Lung (tissue), 12 donors: Measurements from ENCODE around the gene DTYMK. TPM values are rescaled to one million over a fixed set of nuclear protein-coding genes. Genes with fewer than 3 reads are reported as not detected.

Experiments used
- ATAC-seq: fragments of 200-7000 bp; cut with Tn5 transposase; one replicate; pipeline ENCODE4 v1.9.1; 2020; ENCODE audit warnings: moderate number of reproducible peaks; ENCODE audit not compliant: insufficient read depth, low FRiP score
- DNase-seq, 3 donors: peaks; one replicate each; pipeline ENCODE4 v3.0.0-alpha.2; 2013 to 2017
- H3K27ac ChIP-seq, 2 donors: one replicate each; pipeline ENCODE4 v1.5.1; 2013; ENCODE audit warnings: mild to moderate bottlenecking in 2 of 2, moderate library complexity in 2 of 2, control low read depth in 1 of 2, inconsistent platforms in 1 of 2, low read depth in 1 of 2, low read length in 1 of 2
- H3K27me3 ChIP-seq, 3 donors: one replicate each; pipeline ENCODE4 v1.5.1; 2013; ENCODE audit warnings: low read length in 2 of 3; ENCODE audit not compliant: control insufficient read depth in 3 of 3, insufficient read depth in 3 of 3
- H3K36me3 ChIP-seq, 4 donors: one replicate each; pipeline ENCODE4 v1.5.1; 2013; ENCODE audit warnings: low read length in 4 of 4, mild to moderate bottlenecking in 1 of 4, moderate library complexity in 1 of 4; ENCODE audit not compliant: control insufficient read depth in 4 of 4, insufficient read depth in 4 of 4
- H3K4me1 ChIP-seq, 5 donors: one replicate each; pipeline ENCODE4 v1.5.1; 2013; ENCODE audit warnings: low read length in 5 of 5, mild to moderate bottlenecking in 2 of 5, moderate library complexity in 1 of 5; ENCODE audit not compliant: control insufficient read depth in 5 of 5, insufficient read depth in 5 of 5
- H3K4me3 ChIP-seq: one replicate; pipeline ENCODE4 v1.5.1; 2013; ENCODE audit warnings: mild to moderate bottlenecking, control low read depth, moderate library complexity
- H3K9ac ChIP-seq, 2 donors: one replicate each; pipeline ENCODE4 v1.5.1; 2013; ENCODE audit warnings: low read length in 2 of 2, control low read depth in 1 of 2; ENCODE audit not compliant: insufficient read depth in 1 of 2
- H3K9me3 ChIP-seq, 4 donors: one replicate each; pipeline ENCODE4 v1.5.1; 2013; ENCODE audit warnings: low read length in 3 of 4, mild to moderate bottlenecking in 1 of 4, moderate library complexity in 1 of 4; ENCODE audit not compliant: control insufficient read depth in 4 of 4, insufficient read depth in 3 of 4
- WGBS, 2 donors: extraction: QIAGEN DNeasy Blood & Tissue Kit; methylation state at CpG; one replicate each; pipeline ENCODE4 v1.1.7; 2013; 5-methylcytosine and 5-hydroxymethylcytosine counted together
- polyA plus RNA-seq, 2 donors: library from polyadenylated mRNA; stranded (reverse); fragments of 200-250 nt; gene quantifications; one replicate each; pipeline ENCODE4 v1.2.1, GENCODE V29; 2013
- total RNA-seq, 2 donors: library from RNA; depleted of rRNA in 1 of 2; stranded (reverse); fragments of >200 nt in 1 of 2; gene quantifications; one replicate each; pipeline ENCODE4 v1.2.1, GENCODE V29; 2014 to 2021
- TF ChIP-seq, protein P1 (sequence below): IDR thresholded peaks from 2 replicates; pipeline ENCODE4 v1.5.1; 2012; ENCODE audit warnings: mild to moderate bottlenecking; ENCODE audit errors: control extremely low read depth, extremely low read depth
- donor health status: control.
- donor health status: control.
- donor health status: Bipolar disorder and iron deficiency.
- donor health status: healthy.
- donor health status: DM: yes; HTN: yes; CAD: no.

DTYMK gene
- total and polyA plus RNA-seq, 4 donors, result 15.6 to 24.3 (median 19.7) TPM

DNA sequence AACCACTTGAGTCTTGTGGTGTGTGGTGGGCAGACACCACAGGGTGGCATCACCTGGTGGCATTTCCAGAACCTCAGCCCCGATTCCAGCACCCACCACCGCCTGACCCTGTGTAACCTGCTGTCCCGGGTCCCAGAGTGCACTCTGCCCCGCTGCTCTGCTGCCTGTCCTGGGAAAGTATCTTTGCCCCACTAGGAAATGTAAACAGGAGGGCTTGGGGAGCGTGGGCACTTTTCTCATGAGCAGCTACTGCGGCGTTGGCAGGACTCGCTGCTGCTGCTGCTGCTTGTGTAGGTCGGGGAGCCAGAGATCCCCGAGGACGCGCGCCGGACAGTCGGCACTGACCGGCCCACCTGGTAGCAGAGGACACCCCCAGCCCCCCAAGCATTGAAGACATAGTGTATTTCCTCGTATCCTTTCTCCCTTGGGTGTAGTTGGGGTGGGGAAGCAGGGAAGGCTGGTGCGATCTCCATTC is 13.4 kb downstream of the DTYMK start:
- Histone ChIP-seq H3K36me3 (peaks cover 0 to 66% (median 22%) of the 10 kb centered on the region in 4 donors), H3K4me1 (no peaks in the 10 kb centered on the region), H3K4me3 (no peak overlapping the region), H3K9ac (no peak overlapping the region), H3K9me3 (no peaks in the 10 kb centered on the region), H3K27ac (no peak overlapping the region), H3K27me3 (no peaks in the 10 kb centered on the region)
- DNase-seq, result no peak
- TF ChIP-seq, protein P1, sequence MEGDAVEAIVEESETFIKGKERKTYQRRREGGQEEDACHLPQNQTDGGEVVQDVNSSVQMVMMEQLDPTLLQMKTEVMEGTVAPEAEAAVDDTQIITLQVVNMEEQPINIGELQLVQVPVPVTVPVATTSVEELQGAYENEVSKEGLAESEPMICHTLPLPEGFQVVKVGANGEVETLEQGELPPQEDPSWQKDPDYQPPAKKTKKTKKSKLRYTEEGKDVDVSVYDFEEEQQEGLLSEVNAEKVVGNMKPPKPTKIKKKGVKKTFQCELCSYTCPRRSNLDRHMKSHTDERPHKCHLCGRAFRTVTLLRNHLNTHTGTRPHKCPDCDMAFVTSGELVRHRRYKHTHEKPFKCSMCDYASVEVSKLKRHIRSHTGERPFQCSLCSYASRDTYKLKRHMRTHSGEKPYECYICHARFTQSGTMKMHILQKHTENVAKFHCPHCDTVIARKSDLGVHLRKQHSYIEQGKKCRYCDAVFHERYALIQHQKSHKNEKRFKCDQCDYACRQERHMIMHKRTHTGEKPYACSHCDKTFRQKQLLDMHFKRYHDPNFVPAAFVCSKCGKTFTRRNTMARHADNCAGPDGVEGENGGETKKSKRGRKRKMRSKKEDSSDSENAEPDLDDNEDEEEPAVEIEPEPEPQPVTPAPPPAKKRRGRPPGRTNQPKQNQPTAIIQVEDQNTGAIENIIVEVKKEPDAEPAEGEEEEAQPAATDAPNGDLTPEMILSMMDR, result no peak
- no peak for ATAC-seq
- 89 to 93% methylated on average over 17 to 18 of the region's 18 CpGs for WGBS, 2 donors

DNA sequence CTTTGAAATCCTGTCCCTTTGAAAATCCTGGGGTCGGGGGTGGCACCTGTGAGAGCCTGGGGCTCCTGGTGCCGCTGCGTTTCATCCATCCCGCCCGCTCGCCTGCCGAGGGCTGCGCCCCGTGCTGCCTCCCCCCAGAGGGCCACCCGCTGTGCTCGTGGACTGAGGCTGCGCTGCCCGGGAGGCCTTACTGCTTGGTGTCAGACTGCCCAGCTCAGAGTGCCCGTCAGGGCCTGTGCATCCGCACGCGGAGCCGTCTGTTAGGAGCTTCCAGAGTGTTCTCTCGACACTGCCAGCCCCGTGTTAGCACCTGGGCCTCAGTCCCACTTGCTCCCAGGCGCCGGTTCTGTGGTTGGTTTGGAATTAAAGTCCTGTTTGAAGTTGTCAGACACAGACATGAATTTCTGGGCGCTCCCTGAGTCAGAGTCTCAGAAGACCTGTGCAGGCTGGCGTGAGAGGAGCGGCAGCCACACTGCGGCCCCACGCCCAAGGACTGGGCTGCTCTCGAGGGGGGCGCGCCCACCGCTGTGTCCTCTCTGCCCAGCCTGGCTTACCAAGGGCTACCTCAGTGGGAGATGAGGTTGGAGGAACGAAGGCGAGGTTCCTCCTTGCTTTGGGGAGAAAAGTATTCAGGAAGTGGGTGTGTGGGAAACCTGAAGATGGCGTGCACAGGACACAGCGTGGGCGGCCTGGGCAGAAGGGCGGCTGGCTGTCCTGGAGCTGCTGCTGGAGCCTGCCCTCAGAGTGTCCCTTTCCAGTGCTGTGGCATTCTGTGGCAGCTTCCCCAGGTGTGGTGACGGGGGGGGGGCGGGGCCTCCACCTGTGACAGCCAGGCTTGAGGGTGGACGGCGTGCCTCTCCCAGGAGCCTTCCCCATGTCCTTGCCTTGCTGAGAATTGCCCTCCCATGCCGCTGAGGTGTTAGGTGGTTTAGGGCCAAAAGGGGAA is 14.1 kb downstream of the DTYMK start:
- Histone ChIP-seq H3K4me1 (no peaks in the 10 kb centered on the region), H3K9me3 (no peaks in the 10 kb centered on the region), H3K4me3 (no peak overlapping the region), H3K27ac (no peak overlapping the region), H3K36me3 (peaks cover 4 to 68% (median 18%) of the 10 kb centered on the region in 4 donors), H3K9ac (no peak overlapping the region), H3K27me3 (no peaks in the 10 kb centered on the region)
- TF ChIP-seq, protein P1, result no peak
- WGBS, 2 donors, result 91 to 92% methylated on average over 42 of the region's 42 CpGs
- DNase-seq, result no peak
- ATAC-seq, result no peak

DNA sequence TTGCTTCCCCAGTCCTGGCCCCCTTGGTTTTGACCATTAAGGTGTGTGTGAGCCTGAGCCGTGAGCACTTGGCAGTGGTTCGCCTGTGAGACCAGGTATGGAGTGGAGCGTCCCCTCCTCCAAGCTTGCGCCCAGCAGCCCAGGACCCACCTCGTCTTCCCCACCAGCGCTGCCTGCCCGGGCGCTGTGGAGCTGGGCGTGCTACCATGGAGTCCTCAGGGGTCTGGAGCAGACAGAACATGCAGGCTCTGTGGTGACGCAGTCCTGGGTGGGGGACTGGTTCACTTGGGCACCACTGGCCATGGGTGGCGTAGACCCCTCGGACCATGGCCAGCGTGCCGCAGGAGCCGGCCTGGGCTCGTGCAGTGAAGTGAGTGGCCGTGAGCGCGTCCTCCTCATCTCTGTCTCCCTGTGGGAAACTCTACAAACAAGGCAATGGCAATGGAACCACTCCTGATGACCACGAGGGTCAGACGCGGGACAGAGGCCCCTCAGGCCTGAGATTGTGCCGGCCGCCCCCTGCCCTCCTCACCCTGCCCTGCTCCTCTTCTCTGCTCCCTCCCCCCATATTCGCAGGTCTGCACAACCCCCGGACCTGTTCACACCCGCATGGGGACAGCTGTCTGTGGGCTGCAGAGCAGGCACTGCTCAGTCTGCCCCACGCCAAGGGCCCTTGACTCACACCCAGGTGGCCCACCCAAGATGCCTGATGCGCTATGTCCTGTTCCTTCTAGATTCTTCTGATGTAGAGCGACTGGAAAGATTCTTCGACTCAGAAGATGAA is 15.0 kb downstream of the DTYMK start:
- Histone ChIP-seq H3K9me3 (no peaks in the 10 kb centered on the region), H3K9ac (no peak overlapping the region), H3K27me3 (no peaks in the 10 kb centered on the region), H3K4me1 (peaks cover 0 to under 1% (median 0%) of the 10 kb centered on the region in 5 donors), H3K27ac (no peak overlapping the region), H3K36me3 (peaks cover 4 to 69% (median 18%) of the 10 kb centered on the region in 4 donors), H3K4me3 (no peak overlapping the region)
- ATAC-seq (no peak), DNase-seq (no peak)
- 94 to 95% methylated on average over 30 to 31 of the region's 31 CpGs for WGBS, 2 donors
- TF ChIP-seq, protein P1, result no peak
